Hematopoietic multipotent progenitor cell treated with erythropoietin and hydrocortisone succinate and interleukin-3 and kit ligand, for 8 days (in vitro differentiated cells): Measurements from ENCODE around the gene FNBP1L.
"Not testable (repeated sequence)": the region's sequence is repeated elsewhere in the genome, so short reads cannot be mapped to it uniquely, and the experiment has no call there.

ENCODE experiments used
- DNase-seq: peaks from one replicate; pipeline ENCODE4 v3.0.0-alpha.2; 2015

The FNBP1L gene

DNA sequence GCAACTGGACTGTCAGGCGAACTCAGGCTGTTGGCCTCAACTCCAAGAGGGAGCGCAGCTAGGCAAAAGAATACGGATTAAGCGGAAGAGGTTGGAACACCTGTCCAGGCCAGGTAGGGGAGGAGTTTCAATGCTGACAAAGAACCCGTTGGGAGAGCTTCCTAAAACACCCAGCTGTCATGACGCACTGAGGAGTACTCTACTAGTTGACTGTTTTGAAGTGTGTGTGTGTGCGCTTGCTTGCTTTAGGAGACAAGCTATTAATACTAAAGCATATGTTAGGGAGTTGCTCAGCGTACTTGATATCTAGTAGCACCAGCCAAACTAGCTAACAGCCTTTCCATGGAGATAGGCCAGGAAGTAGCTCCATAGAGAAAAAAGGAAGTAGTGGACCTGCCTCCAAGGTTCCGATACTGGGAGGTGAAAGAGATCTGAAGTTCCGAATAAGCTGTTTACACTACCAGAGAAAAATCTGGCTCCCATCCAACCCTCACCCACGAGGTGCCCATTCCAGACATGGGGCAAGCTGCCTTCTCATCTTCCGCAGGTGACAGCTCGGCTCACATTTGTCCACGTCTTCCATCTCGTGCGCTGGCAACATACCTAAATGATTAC is 974 bp upstream of the FNBP1L start:
- DNase-seq = peak; percentile 93

DNA sequence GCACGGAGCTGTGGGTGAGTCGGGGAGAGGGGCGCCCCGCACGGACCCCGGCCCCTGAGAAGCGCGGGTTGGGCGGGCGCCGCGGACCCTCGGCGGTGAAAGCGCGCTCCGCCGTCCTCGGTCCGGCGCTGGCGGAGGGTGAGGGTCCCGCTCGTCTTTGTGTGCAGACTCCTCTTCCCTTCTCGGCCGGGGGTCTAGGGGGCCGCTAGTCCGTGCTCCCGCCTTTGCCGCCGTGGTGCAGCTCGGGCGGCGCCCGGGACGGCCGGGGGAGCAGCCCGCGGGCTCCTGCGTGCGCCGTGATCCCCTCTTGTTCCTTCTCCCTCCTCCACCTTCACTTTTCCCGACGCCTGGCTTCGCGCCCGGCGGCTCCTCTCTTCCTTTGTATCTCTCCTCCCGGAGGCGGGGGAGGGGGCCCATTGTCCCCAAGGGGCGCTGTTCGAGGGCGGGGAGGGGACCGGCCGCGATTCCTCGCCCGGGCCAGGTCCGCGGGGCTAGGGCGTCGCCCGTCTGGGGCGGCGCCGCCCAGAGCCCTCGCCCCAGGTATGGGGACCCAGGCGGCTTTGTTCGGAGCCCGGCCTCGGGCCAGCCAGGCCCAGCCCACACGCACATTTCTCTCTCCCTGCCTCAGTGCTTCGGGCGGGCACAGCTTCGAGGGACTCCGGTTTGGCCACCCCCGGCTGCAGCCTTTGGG is 519 bp downstream of the FNBP1L start:
- no peak for DNase-seq

- no peak for DNase-seq
Observed at GRCh38 chr1:93448983-93449804, 1.3 kb downstream of the FNBP1L start.

GRCh38 chr1:93450321-93450720 is 2.4 kb downstream of the FNBP1L start:
- DNase-seq = no peak

DNA sequence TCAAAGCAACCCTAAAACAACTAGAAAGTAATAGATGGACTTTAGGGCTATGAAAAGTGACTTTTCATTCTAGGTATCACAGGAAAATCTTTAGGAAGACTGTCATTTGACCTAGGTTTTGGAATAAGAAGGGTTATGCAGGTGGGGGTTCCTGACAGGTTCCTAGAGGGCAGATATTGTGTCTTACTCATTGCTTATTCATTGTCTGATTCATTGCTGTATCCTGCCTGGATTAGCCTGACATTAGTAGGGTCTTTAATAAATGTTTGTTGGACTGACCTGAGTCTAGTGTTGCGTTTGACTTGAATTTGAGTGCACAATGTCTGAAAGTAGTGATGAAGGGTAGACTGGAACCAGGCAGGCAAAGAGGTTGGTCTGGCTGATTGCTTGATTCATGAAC is 6.0 kb downstream of the FNBP1L start:
- no peak for DNase-seq

DNA sequence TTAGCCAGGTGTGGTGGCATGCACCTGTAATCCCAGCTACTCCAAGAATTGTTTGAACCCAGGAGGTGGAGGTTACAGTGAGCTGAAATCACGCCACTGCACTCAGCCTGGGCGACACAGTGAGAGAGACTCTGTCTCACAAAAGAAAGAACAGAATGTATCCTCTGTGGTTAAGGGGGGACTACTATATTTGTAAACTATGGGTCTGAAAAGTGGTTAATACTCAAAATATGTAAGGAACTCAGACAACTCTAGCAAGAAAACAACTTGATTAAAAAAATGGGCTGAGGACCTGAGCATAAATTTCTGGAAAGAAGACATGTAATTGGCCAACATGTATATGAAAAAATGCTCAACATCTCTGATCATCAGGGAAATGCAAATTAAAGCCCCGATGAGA is 11.2 kb downstream of the FNBP1L start:
- DNase-seq = no peak

- DNase-seq = no peak
Observed at GRCh38 chr1:93461236-93461635, 13.3 kb downstream of the FNBP1L start.

- no peak for DNase-seq
Observed at GRCh38 chr1:93463960-93464359, 16.0 kb downstream of the FNBP1L start.

DNA sequence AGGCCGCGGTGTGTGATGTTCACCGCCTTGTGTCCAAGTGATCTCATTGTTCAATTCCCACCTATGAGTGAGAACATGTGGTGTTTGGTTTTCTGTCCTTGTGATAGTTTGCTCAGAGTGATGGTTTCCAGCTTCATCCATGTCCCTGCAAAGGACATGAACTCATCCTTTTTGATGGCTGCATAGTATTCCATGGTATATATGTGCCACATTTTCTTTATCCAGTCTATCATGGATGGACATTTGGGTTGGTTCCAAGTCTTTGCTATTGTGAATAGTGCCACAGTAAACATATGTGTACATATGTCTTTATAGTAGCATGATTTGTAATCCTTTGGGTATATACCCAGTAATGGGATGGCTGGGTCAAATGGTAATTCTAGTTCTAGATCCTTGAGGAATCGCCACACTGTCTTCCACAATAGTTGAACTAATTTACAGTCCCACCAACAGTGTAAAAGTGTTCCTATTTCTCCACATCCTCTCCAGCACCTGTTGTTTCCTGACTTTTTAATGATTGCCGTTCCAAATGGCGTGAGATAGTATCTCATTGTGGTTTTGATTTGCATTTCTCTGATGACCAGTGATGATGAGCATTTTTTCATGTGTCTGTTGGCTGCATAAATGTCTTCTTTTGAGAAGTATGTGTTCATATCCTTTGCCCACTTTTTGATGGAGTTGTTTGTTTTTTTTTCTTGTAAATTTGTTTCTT is 17.6 kb downstream of the FNBP1L start:
- not testable (repeated sequence) for DNase-seq

GRCh38 chr1:93467606-93468005 is 19.7 kb downstream of the FNBP1L start:
- no peak for DNase-seq

GRCh38 chr1:93468662-93469061 is 20.7 kb downstream of the FNBP1L start:
- DNase-seq = no peak

GRCh38 chr1:93469223-93469622 is 21.3 kb downstream of the FNBP1L start:
- not testable (repeated sequence) for DNase-seq

- no peak for DNase-seq
Observed at GRCh38 chr1:93471284-93471683, 23.4 kb downstream of the FNBP1L start.

GRCh38 chr1:93471911-93472310 is 24.0 kb downstream of the FNBP1L start:
- peak; percentile 20 for DNase-seq

GRCh38 chr1:93474321-93474720 is 26.4 kb downstream of the FNBP1L start:
- no peak for DNase-seq

GRCh38 chr1:93475681-93476080 is 27.8 kb downstream of the FNBP1L start:
- no peak for DNase-seq

DNA sequence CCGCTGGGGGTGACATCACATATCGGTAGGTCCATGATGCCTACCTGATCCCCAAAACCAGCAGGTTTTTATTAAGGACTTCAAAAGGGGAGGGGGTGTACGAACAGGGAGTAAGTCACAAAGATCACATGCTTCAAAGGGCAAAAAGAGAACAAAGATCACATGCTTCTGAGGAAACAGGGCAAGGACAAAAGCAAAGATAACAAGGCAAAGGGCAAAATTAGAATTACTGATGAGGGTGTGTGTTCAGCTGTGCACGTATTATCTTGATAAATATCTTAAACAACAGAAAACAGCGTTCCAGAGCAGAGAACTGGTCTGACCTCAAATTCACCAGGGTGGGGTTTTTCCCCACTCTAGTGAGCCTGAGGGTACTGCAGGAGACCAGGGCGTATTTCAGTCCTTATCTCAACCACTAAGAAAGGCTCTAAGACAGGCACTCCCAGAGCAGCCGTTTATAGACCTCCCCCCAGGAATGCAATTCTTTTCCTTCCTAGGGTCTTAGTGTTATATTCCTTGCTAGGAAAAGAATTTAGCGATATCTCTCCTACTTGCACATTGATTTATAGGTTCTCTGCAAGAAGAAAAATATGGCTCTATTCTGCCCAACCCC is 31.3 kb downstream of the FNBP1L start:
- DNase-seq = peak; percentile 35

- DNase-seq = not testable (repeated sequence)
Observed at GRCh38 chr1:93481899-93482298, 34.0 kb downstream of the FNBP1L start.

DNA sequence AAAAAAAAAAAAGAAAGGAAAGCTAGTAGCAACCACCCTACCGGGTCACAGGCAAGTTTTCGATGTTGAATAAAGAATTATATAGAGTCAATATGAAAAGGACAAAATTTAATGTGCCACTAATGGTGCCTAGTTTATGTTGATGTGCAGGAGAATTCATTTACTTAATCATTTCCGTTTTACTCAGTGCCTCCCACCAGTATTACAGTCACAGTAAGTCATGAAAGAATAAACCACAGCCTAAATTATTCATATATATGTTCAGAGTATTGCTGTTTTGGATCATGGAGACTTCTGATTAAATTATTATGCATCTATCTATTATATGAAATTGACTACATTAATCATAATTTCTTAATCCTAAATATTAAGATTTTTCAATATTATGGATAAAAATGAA is 35.3 kb downstream of the FNBP1L start:
- no peak for DNase-seq

- DNase-seq = no peak
Observed at GRCh38 chr1:93483606-93484005, 35.7 kb downstream of the FNBP1L start.

GRCh38 chr1:93488207-93488606 is 40.3 kb downstream of the FNBP1L start:
- no peak for DNase-seq

DNA sequence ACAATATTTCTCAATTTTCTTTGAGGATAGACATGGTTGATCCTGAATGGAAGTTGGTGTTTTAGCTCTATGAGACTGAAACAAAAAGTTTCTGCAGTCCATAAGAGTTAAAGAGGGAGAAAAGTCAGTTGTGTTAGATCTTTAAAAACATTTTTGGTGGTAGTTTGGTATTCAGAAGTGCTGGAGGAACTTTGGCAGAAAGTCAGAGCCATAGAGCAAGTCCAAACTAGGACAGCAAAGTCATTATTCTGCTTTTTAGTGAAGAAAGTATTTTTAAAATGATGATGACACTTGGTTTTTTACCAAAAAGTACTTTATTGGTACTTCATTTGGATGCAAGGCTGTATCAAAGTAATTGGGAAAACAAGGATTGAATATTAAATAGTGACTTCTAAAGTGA is 41.8 kb downstream of the FNBP1L start:
- no peak for DNase-seq

DNA sequence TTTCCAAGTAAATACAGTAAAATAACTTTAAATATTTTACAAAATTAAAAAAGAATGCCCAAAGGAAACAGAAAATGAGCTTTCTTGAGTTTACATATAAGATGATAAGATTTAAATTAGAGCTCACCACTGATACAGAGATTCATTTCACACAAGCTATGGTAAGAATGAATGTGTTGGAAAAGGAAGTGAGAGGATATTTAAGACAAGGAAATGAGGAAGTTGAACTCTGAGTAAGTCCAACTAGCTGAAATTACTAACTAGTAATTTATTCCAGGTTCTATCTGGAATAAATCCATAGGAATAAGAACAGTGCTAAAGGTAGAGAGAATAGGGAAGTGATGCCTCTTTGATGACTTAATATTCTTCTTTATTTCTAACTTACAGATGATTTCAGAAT is 42.4 kb downstream of the FNBP1L start:
- DNase-seq = no peak
